HCT116 (cell line): ENCODE measurements around the gene PSMA3.

Source experiments
- CEBPB ChIP-seq: IDR thresholded peaks from 2 replicates; pipeline ENCODE4 v1.6.1; 2012; ENCODE audit warnings: low read depth
- EZH2 ChIP-seq: fragments of 200-600 bp; sonication (generic); IDR thresholded peaks from 2 replicates; pipeline ENCODE4 v1.6.1; 2017; ENCODE audit warnings: antibody characterized with exemption, mixed run types
- MAX ChIP-seq: IDR thresholded peaks from 2 replicates; pipeline ENCODE4 v1.6.1; 2012
- POLR2A ChIP-seq: IDR thresholded peaks from 2 replicates; pipeline ENCODE4 v1.7.0; 2011; ENCODE audit warnings: borderline replicate concordance; ENCODE audit not compliant: insufficient read depth, insufficient read length; ENCODE audit errors: extremely low read depth
- POLR2AphosphoS5 ChIP-seq: IDR thresholded peaks from 2 replicates; pipeline ENCODE4 v1.6.1; 2011; ENCODE audit warnings: mild to moderate bottlenecking, low read depth, low read length, moderate library complexity
- TF ChIP-seq, protein P1 (sequence below), 3 experiments: fragments of 200-600 bp in 1 of 3; sonication (generic) in 1 of 3; IDR thresholded peaks in 2 of 3; conservative IDR thresholded peaks in 1 of 3; 2 replicates each; pipeline ENCODE4 v1.5.1; 2012 to 2017; ENCODE audit warnings: low read depth in 2 of 3, low read length in 2 of 3, antibody characterized with exemption in 1 of 3, borderline replicate concordance in 1 of 3, control low read depth in 1 of 3, mild to moderate bottlenecking in 1 of 3, mixed read lengths in 1 of 3, mixed run types in 1 of 3, moderate library complexity in 1 of 3; ENCODE audit not compliant: insufficient read depth in 1 of 3

GRCh38 chr14:58258156-58258555, 13.5 kb downstream of the PSMA3 start:
- TF ChIP-seq EZH2 = no peak
- TF ChIP-seq, protein P1, sequence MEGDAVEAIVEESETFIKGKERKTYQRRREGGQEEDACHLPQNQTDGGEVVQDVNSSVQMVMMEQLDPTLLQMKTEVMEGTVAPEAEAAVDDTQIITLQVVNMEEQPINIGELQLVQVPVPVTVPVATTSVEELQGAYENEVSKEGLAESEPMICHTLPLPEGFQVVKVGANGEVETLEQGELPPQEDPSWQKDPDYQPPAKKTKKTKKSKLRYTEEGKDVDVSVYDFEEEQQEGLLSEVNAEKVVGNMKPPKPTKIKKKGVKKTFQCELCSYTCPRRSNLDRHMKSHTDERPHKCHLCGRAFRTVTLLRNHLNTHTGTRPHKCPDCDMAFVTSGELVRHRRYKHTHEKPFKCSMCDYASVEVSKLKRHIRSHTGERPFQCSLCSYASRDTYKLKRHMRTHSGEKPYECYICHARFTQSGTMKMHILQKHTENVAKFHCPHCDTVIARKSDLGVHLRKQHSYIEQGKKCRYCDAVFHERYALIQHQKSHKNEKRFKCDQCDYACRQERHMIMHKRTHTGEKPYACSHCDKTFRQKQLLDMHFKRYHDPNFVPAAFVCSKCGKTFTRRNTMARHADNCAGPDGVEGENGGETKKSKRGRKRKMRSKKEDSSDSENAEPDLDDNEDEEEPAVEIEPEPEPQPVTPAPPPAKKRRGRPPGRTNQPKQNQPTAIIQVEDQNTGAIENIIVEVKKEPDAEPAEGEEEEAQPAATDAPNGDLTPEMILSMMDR (IDR thresholded peaks at IDR 0.05 in 2 of 3, conservative IDR thresholded peaks at IDR 0.05 in 1 of 3; ENCODE audit: borderline replicate concordance in 1 of 3, insufficient read depth in 1 of 3, low read depth in 2 of 3, low read length in 2 of 3) = no peak
- no peak for TF ChIP-seq MAX
- no peak for TF ChIP-seq POLR2A
- TF ChIP-seq POLR2AphosphoS5 = no peak
- TF ChIP-seq CEBPB = no peak
